Brain microvascular endothelial cell (primary cell): Measurements from ENCODE around the gene CEBPG.

ENCODE experiments used
- DNase-seq: peaks from one replicate; pipeline ENCODE4 v3.0.0-alpha.2; 2020
- H3K27ac ChIP-seq: fragments of 250-450 bp; sonication (Bioruptor Pico); 2 replicates; pipeline ENCODE4 v1.5.1; 2020; ENCODE audit warnings: mild to moderate bottlenecking, moderate library complexity
- H3K27me3 ChIP-seq: fragments of 250-450 bp; sonication (Bioruptor Pico); replicated peaks from 2 replicates; pipeline ENCODE4 v1.5.1; 2020; ENCODE audit warnings: mild to moderate bottlenecking
- H3K36me3 ChIP-seq: fragments of 250-450 bp; sonication (Bioruptor Pico); replicated peaks from 2 replicates; pipeline ENCODE4 v1.5.1; 2020; ENCODE audit warnings: mild to moderate bottlenecking
- H3K4me3 ChIP-seq: 2 replicates; pipeline ENCODE4 v1.5.1; 2011; ENCODE audit warnings: low read depth, mild to moderate bottlenecking, control low read depth, low read length, moderate library complexity
- in situ Hi-C: cut with HindIII; loops from 2 replicates; pipeline ENCODE4 v1.10.0; 2017; ENCODE audit warnings: low sequenced_read_pairs, low pct_ligation_motif_present
- TF ChIP-seq, protein P1 (sequence below): IDR thresholded peaks from 2 replicates; pipeline ENCODE4 v1.5.1; 2011; ENCODE audit warnings: low read depth, mild to moderate bottlenecking, moderate library complexity, low read length, control low read depth, inconsistent platforms; ENCODE audit errors: missing control alignments

The CEBPG gene

GRCh38 chr19:33403221-33403972 is 29.9 kb downstream of the CEBPG start:
- Histone ChIP-seq H3K27ac (no peak overlapping the region), H3K27me3 (no peaks in the 10 kb centered on the region), H3K4me3 (no peak overlapping the region), H3K36me3 (no peaks in the 10 kb centered on the region)
- TF ChIP-seq, protein P1, sequence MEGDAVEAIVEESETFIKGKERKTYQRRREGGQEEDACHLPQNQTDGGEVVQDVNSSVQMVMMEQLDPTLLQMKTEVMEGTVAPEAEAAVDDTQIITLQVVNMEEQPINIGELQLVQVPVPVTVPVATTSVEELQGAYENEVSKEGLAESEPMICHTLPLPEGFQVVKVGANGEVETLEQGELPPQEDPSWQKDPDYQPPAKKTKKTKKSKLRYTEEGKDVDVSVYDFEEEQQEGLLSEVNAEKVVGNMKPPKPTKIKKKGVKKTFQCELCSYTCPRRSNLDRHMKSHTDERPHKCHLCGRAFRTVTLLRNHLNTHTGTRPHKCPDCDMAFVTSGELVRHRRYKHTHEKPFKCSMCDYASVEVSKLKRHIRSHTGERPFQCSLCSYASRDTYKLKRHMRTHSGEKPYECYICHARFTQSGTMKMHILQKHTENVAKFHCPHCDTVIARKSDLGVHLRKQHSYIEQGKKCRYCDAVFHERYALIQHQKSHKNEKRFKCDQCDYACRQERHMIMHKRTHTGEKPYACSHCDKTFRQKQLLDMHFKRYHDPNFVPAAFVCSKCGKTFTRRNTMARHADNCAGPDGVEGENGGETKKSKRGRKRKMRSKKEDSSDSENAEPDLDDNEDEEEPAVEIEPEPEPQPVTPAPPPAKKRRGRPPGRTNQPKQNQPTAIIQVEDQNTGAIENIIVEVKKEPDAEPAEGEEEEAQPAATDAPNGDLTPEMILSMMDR, result no peak
- in situ Hi-C loops, result loop anchor here (25.0 kb wide), 1 partner anchor 359 kb away; no protein-coding TSS in a partner anchor
- DNase-seq, result no peak

- in situ Hi-C loops, result loop anchor here (25.0 kb wide), 1 partner anchor 358 kb away; no protein-coding TSS in a partner anchor
- H3K4me3 ChIP-seq, result no peak overlapping the region
- H3K36me3 ChIP-seq, result no peaks in the 10 kb centered on the region
- no peak overlapping the region for H3K27ac ChIP-seq
- TF ChIP-seq, protein P1, result no peak
- no peaks in the 10 kb centered on the region for H3K27me3 ChIP-seq
- no peak for DNase-seq
These were observed 30.4 kb downstream of the CEBPG start for GRCh38 chr19:33403973-33404304.

DNA sequence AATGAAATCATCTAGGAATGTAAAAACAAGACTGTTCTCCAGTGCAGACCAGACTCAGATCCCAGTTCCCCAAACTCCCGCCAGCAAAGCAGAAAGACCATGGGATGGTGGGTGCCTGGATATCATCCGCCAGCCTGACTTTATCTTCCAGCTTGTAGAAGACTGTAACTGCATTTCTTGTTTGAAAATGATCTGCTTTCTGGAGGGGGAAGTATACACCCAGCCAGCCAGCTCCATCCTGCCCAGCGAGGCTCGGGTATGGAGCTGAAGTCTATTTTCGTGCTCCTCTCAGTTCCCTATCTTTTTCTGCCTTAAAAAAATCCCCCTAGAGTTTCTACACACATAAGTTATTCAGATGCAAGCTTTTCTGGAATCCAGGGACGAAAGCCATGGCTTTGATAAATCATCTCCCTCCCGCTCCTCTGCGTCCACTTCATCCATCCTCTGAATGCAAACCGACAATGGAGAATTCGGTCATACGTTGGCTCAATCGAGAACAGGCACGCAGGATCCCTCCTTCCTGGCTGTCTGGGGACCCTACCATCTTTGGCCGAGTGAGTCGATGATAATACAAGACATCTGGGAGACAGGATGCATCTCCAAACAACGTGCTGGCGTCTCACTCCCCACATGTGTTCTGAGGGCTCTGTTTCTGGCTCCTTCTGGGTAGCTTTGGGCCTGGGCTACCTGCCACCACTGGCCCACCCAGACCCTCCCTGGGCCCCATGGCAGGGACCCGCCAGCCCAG is 31.2 kb downstream of the CEBPG start:
- in situ Hi-C loops, result loop anchor here (25.0 kb wide), 1 partner anchor 358 kb away; no protein-coding TSS in a partner anchor
- H3K27me3 ChIP-seq, result no peaks in the 10 kb centered on the region
- TF ChIP-seq, protein P1, result no peak
- no peak overlapping the region for H3K27ac ChIP-seq
- no peak for DNase-seq
- no peak overlapping the region for H3K4me3 ChIP-seq
- no peaks in the 10 kb centered on the region for H3K36me3 ChIP-seq

DNA sequence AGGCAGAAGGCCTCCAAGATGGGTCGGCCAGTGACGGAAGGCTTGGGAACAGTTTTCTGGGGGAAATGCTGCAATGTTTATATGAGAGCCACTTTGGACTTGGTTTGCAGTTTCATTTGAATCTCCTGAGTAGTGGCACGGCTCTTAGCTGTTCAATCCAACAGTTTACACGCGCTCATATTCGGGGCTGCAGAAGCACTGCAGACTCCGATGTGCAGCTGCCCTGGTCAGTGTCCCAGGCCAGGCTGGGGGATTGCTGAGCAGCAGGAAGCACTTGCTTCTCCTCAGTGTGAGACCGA is 31.7 kb downstream of the CEBPG start:
- Histone ChIP-seq H3K4me3 (no peak overlapping the region), H3K27me3 (no peaks in the 10 kb centered on the region), H3K36me3 (no peaks in the 10 kb centered on the region), H3K27ac (no peak overlapping the region)
- in situ Hi-C loops, result loop anchor here (25.0 kb wide), 1 partner anchor 357 kb away; no protein-coding TSS in a partner anchor
- DNase-seq, result no peak
- TF ChIP-seq, protein P1, result no peak

DNA sequence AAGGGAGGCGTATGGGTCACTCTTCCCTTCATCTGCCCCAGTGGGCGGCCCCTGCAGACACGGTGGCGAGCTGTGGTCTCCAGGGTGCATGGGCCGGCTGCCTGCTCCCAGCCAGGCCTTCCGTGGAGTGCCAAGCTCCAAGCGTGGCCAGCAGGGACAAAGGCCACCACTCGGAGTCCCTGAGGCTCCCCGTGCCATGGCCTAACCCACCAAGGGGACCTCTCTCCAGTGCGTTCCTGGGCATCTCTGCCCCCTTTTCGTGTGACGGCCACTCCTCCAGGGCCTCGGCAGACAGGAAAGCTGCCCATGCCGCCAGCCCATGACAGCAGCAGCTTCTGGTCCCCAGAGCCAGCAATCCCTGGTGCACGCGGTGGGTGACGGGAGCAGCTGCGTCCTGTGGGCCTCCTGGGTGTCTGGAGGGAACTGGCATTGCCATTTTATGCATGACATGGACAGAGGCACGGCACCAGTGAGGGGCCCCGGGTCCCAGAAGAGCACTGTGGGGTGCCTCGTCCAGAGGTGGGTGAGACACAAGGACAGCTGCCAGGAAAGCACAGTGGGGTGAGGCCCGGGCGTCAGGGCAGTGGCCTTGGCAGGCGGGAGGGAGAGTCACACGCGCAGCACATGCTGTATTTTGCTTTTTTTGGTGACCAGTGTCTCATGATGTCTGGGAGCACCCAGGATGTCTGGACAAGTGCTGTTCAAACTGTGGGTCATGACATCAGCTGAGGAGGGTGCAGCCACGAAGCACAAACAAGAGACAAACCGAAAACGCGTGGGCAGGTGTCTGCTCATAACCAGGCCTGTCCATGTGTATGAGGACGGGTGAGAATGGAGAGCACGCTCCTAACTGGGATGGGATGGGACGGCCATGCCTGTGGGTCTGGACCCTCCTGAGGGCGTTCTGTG is 32.3 kb downstream of the CEBPG start:
- TF ChIP-seq, protein P1, result no peak
- DNase-seq, result no peak

More for the DNA sequence above, 32.3 kb downstream of the CEBPG start:
- in situ Hi-C loops, result loop anchor here (25.0 kb wide), 1 partner anchor 356 kb away; no protein-coding TSS in a partner anchor
- Histone ChIP-seq H3K36me3 (no peaks in the 10 kb centered on the region), H3K27me3 (no peaks in the 10 kb centered on the region), H3K4me3 (no peak overlapping the region), H3K27ac (no peak overlapping the region)
